GM21423 (cell line): ENCODE data around the gene CACNA2D3.

Experiments used
- ATAC-seq: cut with Tn5 transposase; IDR thresholded peaks from one replicate; pipeline ENCODE4 v1.9.1; 2021; ENCODE audit warnings: mild to moderate bottlenecking, moderate library complexity; ENCODE audit not compliant: unreplicated experiment

Gene CACNA2D3

DNA sequence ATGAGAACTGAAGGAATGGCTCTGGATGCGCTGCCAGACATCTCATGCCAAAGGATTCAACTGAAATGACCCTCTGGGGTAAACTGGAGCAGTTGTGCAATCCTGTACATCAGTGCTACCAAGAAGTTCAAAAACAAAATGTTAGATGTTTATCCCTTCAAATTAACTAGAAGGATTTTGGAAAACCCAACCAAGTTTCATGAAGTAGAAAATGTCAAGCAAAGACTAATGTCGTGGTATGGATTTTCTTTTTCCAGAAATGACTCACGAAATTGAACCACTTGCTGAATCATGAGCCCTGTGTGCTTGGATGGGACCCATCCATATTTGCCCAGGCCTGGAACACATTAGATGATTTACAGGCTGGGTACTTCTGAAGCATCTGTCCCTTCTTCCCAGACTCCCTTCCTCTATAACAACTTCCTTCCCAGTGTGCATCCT lies 703.9 kb downstream of the CACNA2D3 start:
- ATAC-seq, result no peak

DNA sequence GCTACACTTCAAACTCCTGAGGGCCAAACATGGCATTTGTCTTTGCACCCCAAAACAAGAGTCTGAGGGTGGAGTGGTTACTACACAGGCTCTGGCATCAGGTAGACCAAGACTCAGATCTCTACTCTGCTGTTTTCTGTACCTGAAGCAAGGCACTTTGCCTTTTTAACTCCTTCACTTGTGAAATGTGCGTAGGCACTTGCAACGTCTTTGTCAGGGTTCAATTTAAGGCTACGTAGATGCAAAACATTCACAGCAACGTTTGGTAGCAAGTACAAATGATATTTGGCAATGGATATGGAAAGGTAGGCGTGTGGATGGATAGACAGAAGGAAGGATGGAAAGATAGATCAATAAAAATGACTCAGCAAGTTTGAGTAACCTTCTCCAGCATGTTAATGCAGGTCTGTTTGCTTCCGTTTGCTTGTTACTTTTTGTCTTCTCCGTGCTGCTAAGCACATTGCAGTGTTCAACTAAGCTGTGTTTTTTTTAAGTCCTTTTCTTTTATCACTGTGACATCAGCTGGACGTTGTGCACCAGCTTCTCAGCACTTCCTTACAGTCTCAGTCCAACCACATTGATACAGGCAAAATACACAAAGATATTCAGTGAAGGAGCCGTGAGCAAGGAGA lies 704.8 kb downstream of the CACNA2D3 start:
- no peak for ATAC-seq

- ATAC-seq, result no peak
These were observed 705.4 kb downstream of the CACNA2D3 start for GRCh38 chr3:54827776-54828175.

DNA sequence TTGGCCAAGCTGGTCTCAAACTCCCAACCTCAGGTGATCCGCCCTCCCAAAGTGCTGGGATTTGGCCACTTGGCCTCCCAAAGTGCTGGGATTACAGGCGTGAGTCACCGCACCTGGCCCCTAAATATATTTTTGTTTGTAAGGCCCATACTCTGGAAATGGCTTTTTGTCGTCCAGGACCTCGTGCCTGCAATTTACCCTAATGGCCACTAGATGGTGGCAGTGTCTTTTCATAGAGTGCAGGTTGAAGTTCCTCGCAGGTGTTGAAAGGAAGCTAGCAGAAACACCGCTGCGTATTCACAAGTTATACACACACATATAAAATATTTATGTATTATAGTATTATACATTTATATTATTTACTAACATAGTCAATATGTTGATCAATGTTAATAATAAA lies 708.3 kb downstream of the CACNA2D3 start:
- no peak for ATAC-seq

DNA sequence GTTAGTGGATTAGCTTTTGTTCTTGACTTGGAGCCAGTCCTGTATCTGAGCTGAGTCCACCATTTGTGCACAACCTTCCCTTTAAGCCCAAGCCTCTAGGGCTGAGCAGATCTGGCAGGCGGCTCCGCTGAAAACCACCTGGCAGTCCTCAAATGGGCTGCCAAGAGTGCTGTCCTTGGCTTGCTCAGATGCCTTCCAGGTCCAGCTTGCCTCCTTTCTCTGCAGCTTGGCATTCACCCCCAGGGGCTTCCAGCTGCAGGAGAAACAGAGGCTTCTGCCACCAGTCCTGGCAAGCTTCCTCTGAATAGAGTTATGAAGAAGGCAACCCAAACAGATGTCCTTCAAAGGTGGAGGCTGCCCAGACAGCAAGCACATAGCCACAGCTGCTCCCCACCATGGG lies 708.8 kb downstream of the CACNA2D3 start:
- ATAC-seq, result no peak

GRCh38 chr3:54832876-54833275 lies 710.5 kb downstream of the CACNA2D3 start:
- ATAC-seq, result no peak

GRCh38 chr3:54835701-54836100 lies 713.3 kb downstream of the CACNA2D3 start:
- no peak for ATAC-seq

GRCh38 chr3:54836871-54837270 lies 714.5 kb downstream of the CACNA2D3 start:
- no peak for ATAC-seq

DNA sequence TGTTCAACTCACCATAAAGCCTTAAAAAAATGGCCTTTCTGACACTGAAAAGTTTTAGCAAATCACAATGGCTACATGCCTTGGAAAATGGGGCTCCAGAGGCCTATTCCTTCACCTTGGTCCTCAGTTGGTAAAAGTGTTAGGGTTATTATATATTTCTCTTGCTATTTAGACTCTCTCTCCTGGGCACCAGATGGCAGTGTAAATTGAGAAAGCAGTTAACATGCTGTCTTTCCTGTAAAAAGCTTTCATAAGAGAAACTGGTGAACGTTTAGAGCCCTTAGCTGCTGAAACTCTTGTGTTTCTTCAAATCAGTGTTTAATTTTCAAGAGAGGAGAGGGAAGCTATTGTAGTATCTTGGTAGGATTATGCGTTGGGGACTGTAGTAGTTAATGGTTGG lies 715.6 kb downstream of the CACNA2D3 start:
- ATAC-seq, result no peak

GRCh38 chr3:54841471-54841870 lies 719.1 kb downstream of the CACNA2D3 start:
- ATAC-seq, result no peak

- ATAC-seq, result no peak
These were observed 721.0 kb downstream of the CACNA2D3 start for GRCh38 chr3:54843352-54843751.

DNA sequence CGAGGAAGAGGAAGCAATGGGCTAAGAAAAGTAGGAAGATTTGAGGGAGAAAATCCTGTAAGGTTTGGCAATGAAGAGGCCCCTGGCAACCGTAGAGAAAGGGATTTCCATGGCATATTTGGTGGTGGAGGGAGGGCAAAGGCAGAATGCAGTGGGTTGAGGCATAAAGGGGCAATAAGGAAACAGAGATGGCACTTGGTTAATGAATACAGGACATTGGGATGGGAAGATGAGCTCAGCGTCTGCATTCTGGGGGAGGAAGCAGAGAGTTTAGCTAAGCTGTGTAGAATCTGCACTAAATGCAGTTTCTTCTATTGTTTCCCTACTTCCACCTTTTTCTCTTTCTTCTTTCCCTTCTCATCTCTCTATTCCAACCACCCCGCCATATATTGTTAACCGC lies 721.9 kb downstream of the CACNA2D3 start:
- no peak for ATAC-seq

DNA sequence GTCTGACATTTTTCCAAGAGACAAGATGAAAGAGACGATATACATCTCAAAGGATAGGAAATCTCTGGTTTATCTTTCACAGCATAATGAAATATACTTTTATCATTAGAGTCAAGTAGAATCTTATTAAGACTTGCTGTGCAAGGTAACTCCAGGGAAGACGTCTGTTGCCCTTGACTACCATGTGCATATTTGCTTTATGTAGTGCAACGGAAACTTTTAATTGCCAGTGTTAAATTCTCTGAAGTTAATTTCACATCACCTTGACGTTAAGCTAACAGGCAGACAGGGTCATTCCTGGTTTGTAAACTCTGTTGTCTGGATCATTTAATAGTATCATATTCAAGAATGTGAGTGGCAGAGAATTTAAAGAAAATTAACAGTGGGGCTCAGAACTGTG lies 722.7 kb downstream of the CACNA2D3 start:
- no peak for ATAC-seq

DNA sequence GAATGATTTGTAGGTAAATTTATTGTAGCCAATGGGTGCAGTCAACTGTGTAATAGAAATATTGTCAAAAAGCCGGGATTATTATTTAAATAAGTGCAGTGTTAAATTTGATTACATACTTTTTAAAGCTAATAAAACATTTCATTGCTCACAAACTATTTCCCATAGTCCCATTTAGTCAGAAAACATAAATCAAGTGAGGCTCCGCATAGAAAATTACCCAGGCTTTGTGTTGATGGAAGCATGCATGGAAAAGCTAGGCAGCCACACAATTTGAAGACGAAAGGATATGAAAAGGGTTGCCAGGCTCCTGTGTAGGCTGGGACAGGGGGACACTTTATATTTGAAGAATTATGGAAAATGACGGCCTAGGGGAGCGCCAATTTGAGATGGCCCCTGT lies 723.2 kb downstream of the CACNA2D3 start:
- no peak for ATAC-seq

DNA sequence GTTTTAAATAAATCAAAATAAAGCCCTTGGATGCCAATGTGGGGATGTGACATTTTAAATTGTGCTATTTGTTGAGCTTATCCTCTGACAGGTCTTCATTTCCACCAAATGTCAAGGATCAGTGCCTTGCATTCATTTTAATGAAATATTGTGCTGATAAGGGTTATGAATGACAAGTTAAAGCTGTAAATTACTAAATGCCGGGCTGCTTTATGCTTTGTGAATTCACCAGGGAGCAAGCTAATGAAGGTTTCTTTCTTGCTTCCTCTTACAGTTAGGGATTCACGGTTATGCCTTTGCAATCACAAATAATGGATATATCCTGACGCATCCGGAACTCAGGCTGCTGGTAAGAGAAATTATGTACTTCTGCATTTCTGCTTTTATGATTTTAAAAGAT lies 723.8 kb downstream of the CACNA2D3 start:
- ATAC-seq, result no peak

- no peak for ATAC-seq
These were observed 725.0 kb downstream of the CACNA2D3 start for GRCh38 chr3:54847361-54847760.

DNA sequence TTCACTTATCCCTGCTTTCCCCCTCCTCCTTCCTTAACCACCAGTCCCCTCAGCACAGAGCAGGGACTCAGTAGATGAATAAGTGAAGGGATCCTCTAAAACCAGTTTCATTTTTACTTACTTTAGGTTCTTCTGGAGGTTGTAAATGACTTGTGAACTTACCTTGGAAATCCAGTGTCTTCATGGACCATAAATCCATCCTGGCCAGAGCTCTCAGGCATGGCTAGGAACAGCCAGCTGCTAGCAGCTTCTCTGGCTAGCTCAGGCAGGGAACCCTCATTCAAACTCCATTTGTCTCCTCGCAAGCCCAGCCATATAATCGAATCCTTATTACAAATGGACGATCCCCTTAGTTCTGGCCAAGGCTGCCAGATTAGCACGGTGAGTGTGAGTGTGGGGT lies 727.0 kb downstream of the CACNA2D3 start:
- no peak for ATAC-seq

- no peak for ATAC-seq
These were observed 728.2 kb downstream of the CACNA2D3 start for GRCh38 chr3:54850484-54851018.

DNA sequence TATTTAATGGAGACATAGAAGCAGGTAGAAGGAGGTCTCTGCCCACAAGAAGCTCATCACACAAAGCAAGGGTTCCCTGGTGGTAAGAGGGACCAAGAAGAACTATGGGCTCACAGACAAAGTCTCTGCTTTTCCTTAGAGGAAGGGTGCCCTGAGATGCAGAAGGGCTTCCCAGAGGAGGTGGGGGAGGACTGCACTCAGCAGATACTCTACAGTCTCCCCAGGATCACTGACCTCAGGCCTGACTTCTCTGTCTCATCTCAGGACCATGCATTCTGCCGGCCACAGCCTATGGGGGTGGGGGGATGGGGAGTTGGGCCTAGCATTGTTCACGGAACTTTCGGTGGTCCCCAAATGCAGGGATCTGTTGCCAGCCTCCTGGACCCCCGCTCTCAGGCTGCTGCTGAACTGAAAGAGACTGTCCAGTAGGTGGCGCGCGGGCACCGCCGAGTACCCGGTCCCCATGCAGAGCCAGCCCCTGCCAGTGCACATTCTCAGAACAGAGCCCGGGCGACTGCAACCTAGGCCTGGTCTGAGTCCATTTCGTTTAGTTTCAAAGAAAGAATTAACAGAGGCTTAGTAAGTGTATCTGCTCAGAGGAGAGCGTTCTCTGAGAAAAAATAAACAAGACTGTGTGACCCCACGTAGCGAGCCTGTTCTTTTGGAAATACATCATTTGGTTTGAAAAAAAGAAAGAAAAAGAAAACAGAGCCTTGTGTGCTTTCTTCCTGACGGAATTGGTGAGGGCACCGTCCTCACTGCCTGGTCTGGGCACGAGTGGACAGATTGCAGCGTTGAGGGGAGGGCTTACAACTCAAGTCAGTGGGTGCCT lies 731.4 kb downstream of the CACNA2D3 start:
- peak; percentile 64 for ATAC-seq

- ATAC-seq, result no peak
These were observed 733.9 kb downstream of the CACNA2D3 start for GRCh38 chr3:54856271-54856670.

GRCh38 chr3:54857343-54857742 lies 735.0 kb downstream of the CACNA2D3 start:
- no peak for ATAC-seq

- ATAC-seq, result no peak
These were observed 735.9 kb downstream of the CACNA2D3 start for GRCh38 chr3:54858093-54858785.
